Ishikawa (cell line): ENCODE results near the gene PELI3.
A peak's percentile ranks its signal among the peaks of the same experiment; 100 is the strongest.

Experiments used
- CEBPB ChIP-seq: IDR thresholded peaks from 2 replicates; pipeline ENCODE4 v1.6.1; 2012
- CREB1 ChIP-seq: IDR thresholded peaks from 2 replicates; pipeline ENCODE4 v1.6.1; 2012; ENCODE audit warnings: low read depth
- EGR1 ChIP-seq: IDR thresholded peaks from 2 replicates; pipeline ENCODE4 v1.6.1; 2012
- EP300 ChIP-seq: IDR thresholded peaks from 2 replicates; pipeline ENCODE4 v1.6.1; 2012; ENCODE audit warnings: borderline replicate concordance
- FOXM1 ChIP-seq: IDR thresholded peaks from 2 replicates; pipeline ENCODE4 v1.6.1; 2012; ENCODE audit warnings: low read depth, borderline replicate concordance
- NFIC ChIP-seq: IDR thresholded peaks from 2 replicates; pipeline ENCODE4 v1.6.1; 2012
- RAD21 ChIP-seq: IDR thresholded peaks from 2 replicates; pipeline ENCODE4 v1.6.1; 2012; ENCODE audit warnings: low read depth
- REST ChIP-seq: IDR thresholded peaks from 2 replicates; pipeline ENCODE4 v1.6.1; 2012; ENCODE audit warnings: low read depth, mild to moderate bottlenecking
- TAF1 ChIP-seq: IDR thresholded peaks from 2 replicates; pipeline ENCODE4 v1.6.1; 2012; ENCODE audit warnings: low read depth, mild to moderate bottlenecking
- TCF12 ChIP-seq: IDR thresholded peaks from 2 replicates; pipeline ENCODE4 v1.6.1; 2012; ENCODE audit warnings: low read depth
- TEAD4 ChIP-seq: IDR thresholded peaks from 2 replicates; pipeline ENCODE4 v1.6.1; 2012
- YY1 ChIP-seq: IDR thresholded peaks from 2 replicates; pipeline ENCODE4 v1.6.1; 2012; ENCODE audit warnings: low read depth
- ZBTB7A ChIP-seq: IDR thresholded peaks from 2 replicates; pipeline ENCODE4 v1.6.1; 2012; ENCODE audit warnings: low read depth
- TF ChIP-seq, protein P1 (sequence below): IDR thresholded peaks from 2 replicates; pipeline ENCODE4 v1.6.1; 2012
- TF ChIP-seq, protein P2 (sequence below): IDR thresholded peaks from 2 replicates; pipeline ENCODE4 v1.6.1; 2012

The PELI3 gene

GRCh38 chr11:66437979-66438503, 28.7 kb upstream of the PELI3 start:
- TF ChIP-seq TEAD4 = no peak
- TF ChIP-seq, protein P1, sequence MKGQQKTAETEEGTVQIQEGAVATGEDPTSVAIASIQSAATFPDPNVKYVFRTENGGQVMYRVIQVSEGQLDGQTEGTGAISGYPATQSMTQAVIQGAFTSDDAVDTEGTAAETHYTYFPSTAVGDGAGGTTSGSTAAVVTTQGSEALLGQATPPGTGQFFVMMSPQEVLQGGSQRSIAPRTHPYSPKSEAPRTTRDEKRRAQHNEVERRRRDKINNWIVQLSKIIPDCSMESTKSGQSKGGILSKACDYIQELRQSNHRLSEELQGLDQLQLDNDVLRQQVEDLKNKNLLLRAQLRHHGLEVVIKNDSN = no peak
- no peak for TF ChIP-seq CREB1
- TF ChIP-seq TCF12 = no peak
- no peak for TF ChIP-seq NFIC
- no peak for TF ChIP-seq TAF1
- no peak for TF ChIP-seq RAD21

DNA sequence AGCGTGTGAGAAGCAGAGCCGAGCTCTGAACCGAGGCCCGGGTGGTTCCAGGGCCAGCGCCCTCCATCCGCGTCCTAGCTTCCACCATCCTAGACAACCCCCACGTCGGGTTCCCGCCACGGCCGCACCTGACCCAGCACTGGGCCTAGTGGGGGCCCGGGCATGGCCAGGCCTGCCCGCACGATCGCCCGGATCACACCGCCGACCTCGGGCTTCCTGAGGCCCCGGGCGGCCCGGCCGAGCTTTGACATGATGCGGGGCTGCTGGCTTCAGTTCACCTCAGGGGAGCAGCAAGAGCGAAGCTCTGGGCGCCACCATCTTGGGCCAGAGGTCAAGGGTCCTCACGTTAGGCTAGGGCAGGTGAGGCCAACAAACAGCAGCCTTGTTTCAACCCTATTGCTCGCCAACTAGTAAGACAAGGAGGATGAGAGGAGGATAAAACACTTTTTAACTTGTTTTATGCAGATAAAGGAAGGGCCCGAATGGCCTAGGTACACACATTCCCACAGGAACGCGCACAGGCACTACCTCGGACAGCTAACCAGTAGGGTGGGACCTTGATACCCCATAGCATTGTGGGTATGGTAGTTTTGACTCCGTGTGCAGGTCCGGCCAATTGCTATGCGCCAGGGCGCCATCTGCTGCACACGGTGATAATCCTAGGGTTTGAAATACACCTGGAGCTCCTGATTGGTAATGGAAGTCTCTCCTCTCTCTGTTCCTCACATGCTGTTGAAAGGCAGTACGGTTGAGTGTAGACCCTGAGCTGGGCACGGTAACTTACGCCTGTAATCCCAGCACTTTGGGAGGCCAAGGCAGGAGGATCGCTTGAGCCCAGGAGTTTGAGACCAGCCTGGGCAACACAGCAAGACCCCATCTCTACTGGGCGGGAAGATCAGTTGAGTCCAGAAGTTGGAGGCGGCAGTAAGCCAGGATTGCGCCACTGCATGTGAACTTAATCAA, 27.9 kb upstream of the PELI3 start, which contains the start of gene MRPL11:
Gene MRPL11, minus strand, starts transcription at position 345 of the 963 bp plus-strand sequence. Its CDS starts 94 bp downstream, at position 251.
- TF ChIP-seq YY1 = peak; percentile 96
- no peak for TF ChIP-seq ZBTB7A
- TF ChIP-seq, protein P2, sequence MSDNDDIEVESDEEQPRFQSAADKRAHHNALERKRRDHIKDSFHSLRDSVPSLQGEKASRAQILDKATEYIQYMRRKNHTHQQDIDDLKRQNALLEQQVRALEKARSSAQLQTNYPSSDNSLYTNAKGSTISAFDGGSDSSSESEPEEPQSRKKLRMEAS = peak; percentile 70
- TF ChIP-seq EP300 = no peak
- peak; percentile 50 for TF ChIP-seq RAD21
- no peak for TF ChIP-seq CREB1
- TF ChIP-seq NFIC = no peak
- TF ChIP-seq TEAD4 = no peak; the same call in 1 of the 2 replicates
- TF ChIP-seq REST = 0 out of 2 replicates have a peak, but pooled peaks have one; percentile 14
- no peak; the same call in 1 of the 2 replicates for TF ChIP-seq EGR1
- TF ChIP-seq FOXM1 = no peak
- TF ChIP-seq CEBPB = no peak
- TF ChIP-seq, protein P1 = no peak; the same call in 1 of the 2 replicates
- TF ChIP-seq TCF12 = peak; percentile 72
- peak; percentile 90 for TF ChIP-seq TAF1

- no peak for TF ChIP-seq CEBPB
- no peak for TF ChIP-seq TAF1
- TF ChIP-seq NFIC = no peak
- no peak for TF ChIP-seq FOXM1
- TF ChIP-seq YY1 = no peak
- TF ChIP-seq ZBTB7A = no peak
- no peak for TF ChIP-seq EP300
- no peak for TF ChIP-seq RAD21
- TF ChIP-seq CREB1 = no peak
Observed at GRCh38 chr11:66443602-66444001, 23.1 kb upstream of the PELI3 start.

DNA sequence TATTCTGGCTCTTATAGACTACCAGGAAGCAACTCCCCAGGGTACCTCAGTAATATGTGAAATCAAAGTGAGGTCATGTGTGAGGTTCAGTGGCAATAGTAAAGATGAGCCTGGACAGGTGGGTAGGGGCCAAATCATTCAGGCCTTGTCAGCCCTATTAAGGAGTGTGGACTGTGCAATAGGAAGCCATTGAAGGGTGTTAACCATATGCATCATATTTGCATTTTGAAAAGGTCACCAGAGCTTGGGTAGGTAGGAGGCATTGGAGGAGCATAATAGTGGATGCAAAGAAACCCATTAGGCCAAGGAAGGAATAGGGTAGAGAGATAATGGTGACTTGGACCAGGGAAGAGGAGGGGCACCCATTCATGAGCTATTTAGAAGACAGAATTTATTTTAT, 19.7 kb upstream of the PELI3 start:
- TF ChIP-seq FOXM1 (no peak), RAD21 (no peak), ZBTB7A (no peak), YY1 (no peak), CREB1 (no peak), REST (no peak), TEAD4 (no peak), TAF1 (no peak), TCF12 (no peak), EGR1 (no peak), EP300 (no peak), NFIC (no peak), CEBPB (no peak)
- TF ChIP-seq, protein P2 = no peak

GRCh38 chr11:66448523-66448922, 18.2 kb upstream of the PELI3 start:
- TF ChIP-seq CEBPB (no peak), EGR1 (no peak), NFIC (no peak), TCF12 (no peak), CREB1 (no peak), RAD21 (no peak), TEAD4 (no peak), YY1 (no peak), REST (no peak), TAF1 (no peak), FOXM1 (no peak), ZBTB7A (no peak), EP300 (no peak)
- TF ChIP-seq, protein P2 = no peak
- TF ChIP-seq, protein P1 = no peak
